RPMI7951 (cell line): ENCODE data around the gene PRR15. TPM values are rescaled to one million over a fixed set of nuclear protein-coding genes. Genes with fewer than 3 reads are reported as not detected.

Source experiments
- DNase-seq: peaks from one replicate; pipeline ENCODE4 v3.0.0-alpha.2; 2012; ENCODE audit warnings: low read depth
- total RNA-seq: library from RNA; depleted of rRNA; stranded (reverse); fragments of >200 nt; shearing (Covaris generic); gene quantifications from 2 replicates; pipeline ENCODE4 v1.2.3, GENCODE V29; 2014

The PRR15 gene
- total RNA-seq, 1 experiment from 2014 or later, result not detected

- no peak for DNase-seq
Observed at GRCh38 chr7:29569648-29570047, 6.0 kb downstream of the PRR15 start.

DNA sequence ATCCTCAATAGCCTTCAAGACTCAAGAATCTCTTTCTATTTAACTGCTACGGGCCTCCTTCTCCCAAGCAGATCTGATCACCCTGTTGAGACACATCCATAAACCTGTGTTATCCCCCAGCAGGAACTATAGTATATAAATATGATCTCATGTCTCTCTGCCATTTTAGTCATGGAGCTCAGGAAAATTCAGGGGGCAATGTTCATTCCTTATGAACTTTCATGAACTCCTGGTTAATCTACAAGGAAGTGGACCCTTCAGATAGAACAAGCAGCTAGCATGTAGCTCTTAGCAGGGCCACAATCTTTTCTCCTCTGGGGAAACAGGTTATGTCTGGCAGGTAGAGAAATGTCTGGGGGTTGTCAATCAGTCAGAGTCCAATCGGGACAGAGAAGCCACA, 8.9 kb downstream of the PRR15 start:
- no peak for DNase-seq

DNA sequence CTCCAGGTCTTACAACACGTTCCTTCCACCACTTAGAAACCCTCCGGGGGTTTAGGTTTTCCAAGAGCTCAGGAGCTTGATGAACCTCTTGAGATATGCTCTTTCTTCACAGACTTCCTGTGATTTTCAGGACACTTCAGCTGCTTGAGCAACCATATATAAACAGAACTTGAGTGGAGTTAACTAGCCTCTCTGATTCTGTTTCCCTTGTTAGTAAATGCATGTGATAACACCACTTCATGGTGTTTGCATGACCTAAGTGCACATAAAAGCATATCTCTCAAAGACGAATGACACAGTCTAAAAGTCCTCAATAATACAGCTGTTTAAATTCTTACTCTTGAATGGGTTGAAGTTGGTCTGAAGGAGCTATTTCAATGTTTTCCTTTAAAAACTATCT, 9.9 kb downstream of the PRR15 start:
- DNase-seq, result no peak

DNA sequence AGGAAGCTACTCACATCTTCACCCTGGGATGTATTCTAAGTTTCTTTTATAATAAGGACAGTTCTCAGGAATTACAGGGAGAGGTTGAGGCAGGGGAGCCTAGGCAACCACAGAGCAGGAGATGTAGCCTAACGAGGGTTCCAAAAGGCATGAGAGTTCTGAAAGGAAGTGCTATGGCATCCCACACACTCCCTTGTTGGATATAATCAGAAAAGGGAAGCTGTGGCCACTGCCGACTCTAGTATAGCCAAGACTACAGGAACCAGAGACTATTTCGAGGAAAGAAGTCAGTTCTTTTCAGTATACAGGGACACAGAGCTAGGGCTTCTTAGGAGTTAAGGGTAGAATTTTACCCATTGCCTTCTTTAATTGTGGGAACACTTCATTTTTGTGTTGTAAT, 11.0 kb downstream of the PRR15 start:
- no peak for DNase-seq

GRCh38 chr7:29587195-29587808, 23.7 kb downstream of the PRR15 start:
- DNase-seq, result no peak

- DNase-seq, result no peak
Observed at GRCh38 chr7:29588212-29588611, 24.6 kb downstream of the PRR15 start.

- DNase-seq, result peak; percentile 48
Observed at GRCh38 chr7:29588900-29589696, 25.5 kb downstream of the PRR15 start.

DNA sequence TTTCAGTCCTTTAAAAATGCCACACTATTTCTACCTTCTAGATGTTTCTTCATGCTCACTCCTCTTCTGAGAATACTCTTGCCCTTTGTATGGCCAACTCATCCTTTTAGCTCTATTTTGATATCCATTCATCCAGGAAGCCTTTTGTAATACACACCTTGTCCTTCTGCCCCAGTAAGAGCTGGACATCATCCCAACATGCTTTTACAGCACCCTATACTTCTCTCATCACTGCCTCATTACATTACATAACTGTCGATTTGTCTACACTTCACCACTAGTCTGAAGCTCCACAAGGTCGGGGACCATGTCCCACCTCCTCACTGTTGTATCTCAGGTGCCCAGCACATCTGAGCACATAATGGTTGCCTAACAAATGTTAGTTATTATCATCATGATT, 29.2 kb downstream of the PRR15 start:
- no peak for DNase-seq

GRCh38 chr7:29593459-29593858, 29.8 kb downstream of the PRR15 start:
- DNase-seq, result no peak

- DNase-seq, result no peak
Observed at GRCh38 chr7:29596593-29597178, 33.1 kb downstream of the PRR15 start.

DNA sequence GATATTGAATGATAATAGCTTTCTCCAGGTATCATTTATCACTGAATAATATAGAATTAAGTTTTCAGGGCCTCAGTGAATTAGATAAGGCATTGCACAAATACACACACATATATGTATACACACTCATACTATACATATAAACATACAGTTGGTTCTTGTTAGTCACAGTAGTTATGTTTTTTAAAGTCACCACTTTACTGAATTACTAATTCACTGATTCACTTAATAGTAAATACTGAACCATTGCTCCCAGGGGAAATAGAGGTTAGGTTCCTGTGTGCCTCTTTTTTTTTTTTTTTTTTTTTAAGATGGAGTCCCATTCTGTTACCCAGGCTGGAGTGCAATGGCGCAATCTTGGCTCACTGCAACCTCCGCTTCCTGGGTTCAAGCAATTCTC, 33.6 kb downstream of the PRR15 start:
- no peak for DNase-seq

GRCh38 chr7:29598137-29598536, 34.5 kb downstream of the PRR15 start:
- no peak for DNase-seq

- no peak for DNase-seq
Observed at GRCh38 chr7:29598613-29599012, 35.0 kb downstream of the PRR15 start.

GRCh38 chr7:29599026-29599425, 35.4 kb downstream of the PRR15 start:
- DNase-seq, result no peak

GRCh38 chr7:29600661-29601060, 37.0 kb downstream of the PRR15 start:
- DNase-seq, result no peak

DNA sequence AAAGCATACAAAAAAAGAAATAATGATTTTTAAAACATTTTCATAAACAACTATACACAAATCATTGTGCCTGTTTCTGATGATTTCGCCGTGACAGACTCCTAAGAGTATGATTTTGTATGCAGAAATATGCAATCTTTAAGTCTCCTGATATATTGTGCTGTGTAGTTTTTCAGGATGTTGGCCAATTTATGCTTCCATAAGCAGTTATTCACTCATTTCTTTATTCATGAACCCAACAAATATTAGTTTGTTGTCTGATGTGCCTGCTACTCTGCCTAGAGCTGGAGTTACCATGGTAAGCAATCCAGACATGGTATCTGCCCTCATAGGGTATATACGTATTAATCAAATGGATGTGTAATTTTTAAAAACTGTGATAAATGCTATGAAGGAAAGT, 40.4 kb downstream of the PRR15 start:
- no peak for DNase-seq

- DNase-seq, result no peak
Observed at GRCh38 chr7:29604702-29605101, 41.1 kb downstream of the PRR15 start.

DNA sequence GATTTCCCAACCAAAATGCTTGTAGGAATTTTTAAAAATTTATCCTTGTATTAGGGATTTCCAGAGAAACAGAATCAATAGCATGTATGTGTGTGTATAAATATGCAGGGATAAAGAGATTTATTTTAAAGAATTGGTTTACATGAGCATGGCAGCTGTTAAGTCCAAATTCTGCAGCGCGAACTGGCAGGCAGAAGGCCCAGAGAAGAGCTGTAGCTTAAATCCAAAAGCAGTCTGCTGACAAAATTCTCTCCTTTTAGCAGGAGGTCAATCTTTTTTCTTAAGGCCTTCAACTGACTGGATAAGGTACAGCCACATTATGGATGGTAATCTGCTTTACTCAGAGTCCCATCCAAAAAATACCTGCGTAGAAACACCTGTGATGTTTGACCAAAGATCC, 42.0 kb downstream of the PRR15 start:
- no peak for DNase-seq

DNA sequence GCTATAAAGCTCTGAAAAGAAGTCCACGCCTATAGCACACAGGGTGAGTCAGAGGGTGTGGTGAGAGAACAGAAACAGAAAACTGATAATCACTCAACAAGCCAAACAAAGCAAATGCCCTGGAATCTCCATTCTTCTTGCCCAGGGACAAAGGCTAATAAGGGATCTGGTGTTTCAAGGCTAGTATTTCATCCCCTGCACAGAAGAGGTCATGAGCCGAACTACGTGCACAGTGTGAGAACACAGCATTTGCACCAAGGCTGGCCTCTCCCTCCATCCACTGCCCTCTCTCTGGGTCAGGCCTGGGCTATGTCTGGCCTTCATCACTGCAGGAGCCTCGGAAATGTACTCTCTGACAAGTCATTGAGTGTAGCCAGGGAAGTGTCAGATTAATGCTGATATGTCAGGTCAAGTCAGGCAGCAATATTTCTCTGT, 42.7 kb downstream of the PRR15 start:
- DNase-seq, result peak; percentile 70

- DNase-seq, result no peak
Observed at GRCh38 chr7:29606830-29607229, 43.2 kb downstream of the PRR15 start.

GRCh38 chr7:29607259-29607658, 43.6 kb downstream of the PRR15 start:
- DNase-seq, result no peak

- peak; percentile 84 for DNase-seq
Observed at GRCh38 chr7:29607889-29608288, 44.3 kb downstream of the PRR15 start.
